ENCODE results near the gene PACSIN3.

Gene PACSIN3

GRCh38 chr11:47177229-47177845 is 8.9 kb downstream of the PACSIN3 start:
- FAIRE-seq (peak; percentile 94), DNase-seq (ENCODE audit: insufficient read length, low spot score) (peak; percentile 71)

GRCh38 chr11:47176328-47177228 is 9.7 kb downstream of the PACSIN3 start, which contains the start of gene ARFGAP2:
TSS of gene ARFGAP2 (minus strand) at chr11:47176879. CDS start at chr11:47176853, 26 bp downstream.
- peak; percentile 99 for DNase-seq (ENCODE audit: insufficient read length, low spot score)
- no peak for FAIRE-seq

GRCh38 chr11:47175746-47176327 is 10.4 kb downstream of the PACSIN3 start:
- DNase-seq (ENCODE audit: insufficient read length, low spot score) (no peak), FAIRE-seq (peak; percentile 59)

DNA sequence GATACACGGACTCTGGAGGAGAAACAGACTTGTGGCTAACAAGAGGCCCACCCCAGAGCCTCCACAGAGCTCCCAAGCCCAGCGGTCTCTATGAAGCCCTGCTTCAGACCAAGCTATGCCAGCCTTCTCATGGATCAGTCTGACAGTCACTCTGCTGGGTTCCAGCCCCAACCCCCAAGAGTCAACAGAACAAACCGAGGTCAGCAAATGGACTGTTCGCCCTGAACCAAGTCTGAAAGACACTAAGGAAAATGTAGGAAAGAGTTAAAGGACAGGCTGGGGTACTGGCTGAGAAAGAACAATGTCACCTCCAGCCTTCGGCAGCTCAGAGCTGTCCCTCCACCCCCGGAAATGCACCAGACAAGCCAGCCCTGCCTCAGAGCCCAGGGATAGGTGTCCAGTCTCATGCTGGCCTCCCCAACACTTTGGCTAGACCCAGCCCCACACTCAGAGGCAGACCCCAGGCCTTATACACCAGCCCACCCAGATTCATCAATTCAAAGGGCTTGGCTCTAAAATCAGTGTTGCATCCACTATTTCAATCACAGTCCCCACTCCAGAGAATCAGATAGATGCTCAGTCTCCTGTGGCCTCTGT is 13.4 kb downstream of the PACSIN3 start:
- FAIRE-seq: no peak

GRCh38 chr11:47171856-47172255 is 14.4 kb downstream of the PACSIN3 start:
- no peak for DNase-seq (ENCODE audit: insufficient read length, low spot score)
- no peak for FAIRE-seq

More for the DNA sequence above, 13.4 kb downstream of the PACSIN3 start:
- DNase-seq (ENCODE audit: insufficient read length, low spot score): no peak

- no peak for FAIRE-seq
- no peak for DNase-seq (ENCODE audit: insufficient read length, low spot score)
Measured at GRCh38 chr11:47171061-47171838, 15.0 kb downstream of the PACSIN3 start.

GRCh38 chr11:47166368-47166767 is 19.9 kb downstream of the PACSIN3 start:
- DNase-seq (ENCODE audit: insufficient read length, low spot score): no peak
- FAIRE-seq: no peak

GRCh38 chr11:47165253-47165840 is 20.9 kb downstream of the PACSIN3 start:
- FAIRE-seq (no peak), DNase-seq (ENCODE audit: insufficient read length, low spot score) (no peak)

- FAIRE-seq: no peak
- no peak for DNase-seq (ENCODE audit: insufficient read length, low spot score)
Measured at GRCh38 chr11:47164321-47164720, 21.9 kb downstream of the PACSIN3 start.

GRCh38 chr11:47163898-47164297 is 22.3 kb downstream of the PACSIN3 start:
- no peak for FAIRE-seq

GRCh38 chr11:47163193-47163592 is 23.0 kb downstream of the PACSIN3 start:
- FAIRE-seq: no peak
- no peak for DNase-seq (ENCODE audit: insufficient read length, low spot score)

More at GRCh38 chr11:47163898-47164297, 22.3 kb downstream of the PACSIN3 start:
- no peak for DNase-seq (ENCODE audit: insufficient read length, low spot score)

- DNase-seq (ENCODE audit: insufficient read length, low spot score): no peak
- FAIRE-seq: no peak
Measured at GRCh38 chr11:47162426-47162825, 23.8 kb downstream of the PACSIN3 start.

DNA sequence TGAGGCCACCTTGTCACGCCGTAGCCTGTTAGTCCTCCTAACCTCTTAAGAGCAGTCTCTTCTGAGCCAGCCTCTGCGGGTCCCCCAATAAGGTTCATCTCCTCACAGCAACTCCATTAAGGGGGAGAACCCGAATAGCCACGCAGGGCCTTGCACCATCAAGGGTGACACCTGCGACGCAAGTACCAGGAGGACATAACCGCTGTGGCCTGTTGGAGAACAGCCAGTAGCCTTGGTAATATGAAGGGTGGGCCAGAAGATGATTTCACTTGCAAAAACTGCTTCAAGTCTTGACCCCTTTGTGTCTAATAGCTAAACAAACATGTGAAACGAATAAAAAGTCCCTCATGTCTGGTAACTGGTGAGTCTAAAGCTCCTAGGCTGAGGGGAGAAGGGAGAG is 24.3 kb downstream of the PACSIN3 start:
- FAIRE-seq (no peak), DNase-seq (ENCODE audit: insufficient read length, low spot score) (no peak)

DNA sequence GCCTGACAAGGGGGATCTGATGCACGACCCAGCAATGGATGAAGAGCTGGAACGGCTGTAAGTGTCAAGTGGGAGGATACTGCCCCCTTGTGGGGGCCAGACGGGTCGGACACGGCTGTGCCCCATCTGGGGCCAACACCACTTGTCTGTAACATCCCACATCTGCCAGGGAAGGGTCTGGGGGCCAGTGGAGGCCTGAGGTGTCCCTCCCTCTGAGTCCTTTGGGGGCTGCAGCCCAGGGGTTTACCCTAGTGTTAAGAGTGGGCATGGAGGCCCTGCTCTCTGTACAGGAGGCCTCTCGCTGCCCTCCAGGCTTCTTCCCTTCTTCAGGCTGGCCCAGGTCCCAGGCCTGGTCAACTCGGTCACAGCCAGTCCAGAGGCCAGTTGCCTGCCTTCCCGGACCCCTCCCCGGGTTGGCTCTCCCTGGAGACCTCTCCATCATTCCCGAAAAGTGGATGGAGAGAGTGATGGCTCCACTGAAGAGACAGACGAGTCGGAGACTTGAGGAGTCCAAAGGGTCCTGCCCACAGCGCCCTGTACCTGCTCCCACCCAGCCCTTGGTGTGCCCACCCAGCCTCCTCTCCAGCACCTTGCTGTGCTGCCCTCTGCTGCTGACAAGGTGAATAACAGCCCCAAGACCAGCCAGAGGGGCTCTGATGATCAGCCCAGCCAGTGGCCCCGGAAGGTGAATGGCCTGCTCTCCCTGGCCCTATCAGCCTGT is 24.9 kb downstream of the PACSIN3 start:
- peak; percentile 84 for DNase-seq (ENCODE audit: insufficient read length, low spot score)
- FAIRE-seq: peak; percentile 69

DNA sequence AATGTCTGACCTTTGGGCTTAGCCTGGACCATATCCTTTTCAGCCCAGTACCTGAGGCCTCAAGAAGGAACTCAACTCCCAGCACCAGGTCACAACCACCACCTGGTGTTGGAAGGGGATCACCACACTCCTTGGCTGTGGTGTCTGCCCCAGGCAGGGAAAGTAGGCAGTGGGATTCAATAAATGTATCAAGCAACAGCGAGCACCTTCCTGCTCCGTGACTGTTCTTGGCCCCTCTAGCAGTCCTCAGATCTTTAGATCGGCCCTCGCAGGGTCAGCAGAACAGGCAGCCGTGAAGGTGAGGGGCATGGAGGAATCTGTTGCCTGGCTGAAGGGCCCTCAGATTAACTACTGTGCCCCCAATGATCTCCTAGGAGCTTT is 25.5 kb downstream of the PACSIN3 start:
- no peak for FAIRE-seq
- DNase-seq (ENCODE audit: insufficient read length, low spot score): no peak

DNA sequence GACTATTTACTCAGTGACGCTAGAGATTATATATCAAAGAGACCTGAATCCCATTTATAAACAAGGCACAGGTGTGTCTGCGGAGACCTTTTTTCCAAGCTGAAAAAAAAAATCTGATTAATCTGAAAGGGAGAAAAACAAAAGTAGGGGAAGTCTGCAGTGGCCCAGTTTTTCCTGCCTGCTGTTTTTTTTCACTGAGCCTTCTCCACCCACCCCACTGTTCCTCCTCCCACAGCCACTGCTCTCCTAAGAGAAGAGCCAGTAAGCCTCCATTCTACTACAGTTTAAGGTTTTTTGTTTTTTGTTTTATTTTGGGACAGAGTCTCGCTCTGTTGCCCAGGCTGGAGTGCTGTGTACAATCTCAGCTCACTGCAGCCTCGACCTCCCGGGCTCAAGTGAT is 28.0 kb downstream of the PACSIN3 start:
- DNase-seq (ENCODE audit: insufficient read length, low spot score): no peak
- FAIRE-seq: no peak

DNA sequence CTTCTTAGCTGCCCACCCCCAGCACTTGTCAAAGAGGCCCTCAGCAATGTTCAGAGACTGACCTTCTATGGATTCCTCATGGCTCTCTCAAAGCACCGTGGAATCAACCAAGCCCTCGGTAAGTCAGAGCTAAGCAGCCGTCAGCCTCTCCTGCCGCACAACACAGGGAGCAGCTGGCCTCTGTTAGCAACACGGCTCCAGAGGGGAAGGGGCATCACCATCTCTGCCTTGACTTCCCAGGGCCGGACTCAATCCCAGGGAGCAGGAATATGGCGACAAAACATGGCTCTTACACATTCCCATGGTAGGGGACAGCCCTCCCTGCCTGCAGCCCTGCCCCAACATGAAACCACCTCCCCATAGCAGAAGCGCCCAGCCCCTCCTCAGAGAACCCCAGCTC is 28.4 kb downstream of the PACSIN3 start:
- FAIRE-seq (no peak), DNase-seq (ENCODE audit: insufficient read length, low spot score) (no peak)

DNA sequence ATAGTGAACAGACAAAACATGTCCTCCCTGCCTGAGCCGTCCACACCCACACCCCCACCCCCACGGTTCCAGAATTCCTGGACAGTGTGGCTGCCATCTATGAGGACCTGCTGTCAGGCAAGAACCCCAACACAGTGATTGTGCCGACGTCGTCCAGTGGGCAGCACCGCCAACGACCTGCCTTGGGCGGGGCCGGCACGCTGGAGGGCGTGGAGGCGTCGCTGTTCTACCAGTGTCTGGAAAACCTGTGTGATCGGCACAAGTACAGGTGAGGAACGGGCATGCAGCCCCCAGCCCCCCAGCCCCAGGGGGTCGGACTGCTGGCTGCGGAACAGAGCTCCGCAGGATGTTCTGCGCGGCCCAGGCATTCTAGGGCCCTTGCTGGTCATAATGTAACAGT is 29.3 kb downstream of the PACSIN3 start:
- no peak for DNase-seq (ENCODE audit: insufficient read length, low spot score)
- no peak for FAIRE-seq

DNA sequence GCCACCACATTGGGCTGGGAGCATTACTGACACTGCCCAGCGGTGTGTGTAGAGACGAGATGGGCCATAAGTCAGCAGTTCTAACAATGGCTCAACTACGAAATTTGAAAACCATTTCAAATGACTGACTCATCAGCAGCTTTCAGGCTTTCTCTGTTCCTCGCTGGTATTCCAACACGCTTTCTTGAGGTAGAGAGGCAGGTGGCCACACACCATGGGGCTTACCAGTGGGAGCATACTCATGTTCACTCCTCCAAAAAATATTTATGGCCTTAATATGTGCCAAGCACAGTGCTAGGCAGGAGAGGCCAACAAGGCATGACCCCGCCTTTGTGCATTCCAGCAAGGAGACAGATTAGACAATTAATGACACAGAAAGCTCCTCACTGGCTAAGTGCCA is 29.9 kb downstream of the PACSIN3 start:
- DNase-seq (ENCODE audit: insufficient read length, low spot score) (no peak), FAIRE-seq (no peak)

Measured in GM19239 (cell line).